Duodenal mucosa (tissue), 2 donors: ENCODE data around the gene TERT.

Experiments used
- H3K27ac ChIP-seq: one replicate; pipeline ENCODE4 v1.7.0; 2013; ENCODE audit warnings: low read depth, low read length
- H3K27me3 ChIP-seq, 2 donors: one replicate each; pipeline ENCODE4 v1.7.0; 2013; ENCODE audit warnings: low read length in 2 of 2, control low read depth in 1 of 2; ENCODE audit not compliant: insufficient read depth in 2 of 2, control insufficient read depth in 1 of 2
- H3K36me3 ChIP-seq, 2 donors: one replicate each; pipeline ENCODE4 v1.7.0; 2013; ENCODE audit warnings: low read length in 2 of 2, control low read depth in 1 of 2; ENCODE audit not compliant: insufficient read depth in 2 of 2, control insufficient read depth in 1 of 2
- H3K4me1 ChIP-seq, 2 donors: one replicate each; pipeline ENCODE4 v1.7.0; 2013; ENCODE audit warnings: low read length in 2 of 2, control low read depth in 1 of 2; ENCODE audit not compliant: insufficient read depth in 2 of 2, control insufficient read depth in 1 of 2
- H3K4me3 ChIP-seq, 2 donors: one replicate each; pipeline ENCODE4 v1.7.0; 2013; ENCODE audit warnings: low read length in 2 of 2, low read depth in 1 of 2
- H3K9ac ChIP-seq, 2 donors: one replicate each; pipeline ENCODE4 v1.7.0; 2013; ENCODE audit warnings: low read length in 2 of 2, low read depth in 1 of 2
- H3K9me3 ChIP-seq, 2 donors: one replicate each; pipeline ENCODE4 v1.7.0; 2013; ENCODE audit warnings: low read length in 2 of 2, control low read depth in 1 of 2; ENCODE audit not compliant: control insufficient read depth in 1 of 2

The TERT gene

GRCh38 chr5:1227667-1228066 lies 67.2 kb downstream of the TERT start:
- H3K4me1 ChIP-seq: no peaks in the 10 kb centered on the region
- H3K9me3 ChIP-seq: no peaks in the 10 kb centered on the region
- H3K4me3 ChIP-seq: no peak overlapping the region
- no peak overlapping the region for H3K27ac ChIP-seq
- H3K27me3 ChIP-seq: no peaks in the 10 kb centered on the region
- peaks cover 0 to 11% of the 10 kb centered on the region in 2 donors for H3K36me3 ChIP-seq
- no peak overlapping the region for H3K9ac ChIP-seq

- Histone ChIP-seq H3K27me3 (no peaks in the 10 kb centered on the region), H3K9me3 (no peaks in the 10 kb centered on the region), H3K4me1 (no peaks in the 10 kb centered on the region), H3K9ac (no peak overlapping the region), H3K4me3 (no peak overlapping the region), H3K27ac (no peak overlapping the region), H3K36me3 (peaks cover 3 to 17% of the 10 kb centered on the region in 2 donors)
Measured at GRCh38 chr5:1226839-1227581, 67.9 kb downstream of the TERT start.

- H3K9ac ChIP-seq: no peak overlapping the region
- H3K27me3 ChIP-seq: no peaks in the 10 kb centered on the region
- H3K36me3 ChIP-seq: peaks cover 7 to 24% of the 10 kb centered on the region in 2 donors
- no peaks in the 10 kb centered on the region for H3K9me3 ChIP-seq
- H3K4me1 ChIP-seq: no peaks in the 10 kb centered on the region
- H3K4me3 ChIP-seq: no peak overlapping the region
- no peak overlapping the region for H3K27ac ChIP-seq
Measured at GRCh38 chr5:1226231-1226630, 68.6 kb downstream of the TERT start.

- Histone ChIP-seq H3K9me3 (no peaks in the 10 kb centered on the region), H3K4me3 (no peak within 1 kb of the TSS), H3K4me1 (no peaks in the 10 kb centered on the region), H3K36me3 (peaks cover 12 to 34% of the 10 kb centered on the region in 2 donors), H3K9ac (no peak within 1 kb of the TSS), H3K27ac (no peak within 1 kb of the TSS), H3K27me3 (no peaks in the 10 kb centered on the region)
Measured at GRCh38 chr5:1225081-1225480, 69.8 kb downstream of the TERT start, which contains the start of gene SLC6A18. SLC6A18 (plus strand) TSS chr5:1225381; CDS start chr5:1225478, 97 bp downstream.

GRCh38 chr5:1224631-1225030 lies 70.2 kb downstream of the TERT start:
- Histone ChIP-seq H3K4me3 (no peak overlapping the region), H3K4me1 (no peaks in the 10 kb centered on the region), H3K9ac (no peak overlapping the region), H3K9me3 (no peaks in the 10 kb centered on the region), H3K27me3 (no peaks in the 10 kb centered on the region), H3K27ac (no peak overlapping the region), H3K36me3 (peaks cover 12 to 38% of the 10 kb centered on the region in 2 donors)

- Histone ChIP-seq H3K9me3 (no peaks in the 10 kb centered on the region), H3K27ac (no peak overlapping the region), H3K4me1 (no peaks in the 10 kb centered on the region), H3K27me3 (peaks cover 0 to 2% of the 10 kb centered on the region in 2 donors), H3K9ac (no peak overlapping the region), H3K4me3 (no peak overlapping the region), H3K36me3 (peaks cover 12 to 49% of the 10 kb centered on the region in 2 donors)
Measured at GRCh38 chr5:1223278-1223670, 71.6 kb downstream of the TERT start.

- H3K9ac ChIP-seq: no peak overlapping the region
- H3K4me1 ChIP-seq: no peaks in the 10 kb centered on the region
- no peaks in the 10 kb centered on the region for H3K9me3 ChIP-seq
- peaks cover 12 to 52% of the 10 kb centered on the region in 2 donors for H3K36me3 ChIP-seq
- peaks cover 0 to 2% of the 10 kb centered on the region in 2 donors for H3K27me3 ChIP-seq
- H3K4me3 ChIP-seq: no peak overlapping the region
- no peak overlapping the region for H3K27ac ChIP-seq
Measured at GRCh38 chr5:1222621-1223277, 72.1 kb downstream of the TERT start.

GRCh38 chr5:1222147-1222546 lies 72.7 kb downstream of the TERT start:
- Histone ChIP-seq H3K9ac (no peak overlapping the region), H3K27ac (no peak overlapping the region), H3K4me1 (no peaks in the 10 kb centered on the region), H3K36me3 (peaks cover 12 to 56% of the 10 kb centered on the region in 2 donors), H3K9me3 (no peaks in the 10 kb centered on the region), H3K4me3 (no peak overlapping the region), H3K27me3 (peaks cover 0 to 2% of the 10 kb centered on the region in 2 donors)

- Histone ChIP-seq H3K36me3 (peaks cover 12 to 60% of the 10 kb centered on the region in 2 donors), H3K9me3 (no peaks in the 10 kb centered on the region), H3K4me1 (no peaks in the 10 kb centered on the region), H3K27ac (no peak overlapping the region), H3K4me3 (no peak overlapping the region), H3K9ac (no peak overlapping the region), H3K27me3 (peaks cover 0 to 2% of the 10 kb centered on the region in 2 donors)
Measured at GRCh38 chr5:1221721-1222120, 73.1 kb downstream of the TERT start.

GRCh38 chr5:1220831-1221230 lies 74.0 kb downstream of the TERT start:
- Histone ChIP-seq H3K9me3 (peaks cover 0 to 1% of the 10 kb centered on the region in 2 donors), H3K4me3 (no peak overlapping the region), H3K27me3 (peaks cover 0 to 2% of the 10 kb centered on the region in 2 donors), H3K4me1 (no peaks in the 10 kb centered on the region), H3K36me3 (peaks cover 19 to 69% of the 10 kb centered on the region in 2 donors), H3K27ac (no peak overlapping the region), H3K9ac (no peak overlapping the region)
